ENCODE measurements around the gene COLEC12.
"Not testable (repeated sequence)": the region's sequence is repeated elsewhere in the genome, so short reads cannot be mapped to it uniquely, and the experiment has no call there.

COLEC12 gene

DNA sequence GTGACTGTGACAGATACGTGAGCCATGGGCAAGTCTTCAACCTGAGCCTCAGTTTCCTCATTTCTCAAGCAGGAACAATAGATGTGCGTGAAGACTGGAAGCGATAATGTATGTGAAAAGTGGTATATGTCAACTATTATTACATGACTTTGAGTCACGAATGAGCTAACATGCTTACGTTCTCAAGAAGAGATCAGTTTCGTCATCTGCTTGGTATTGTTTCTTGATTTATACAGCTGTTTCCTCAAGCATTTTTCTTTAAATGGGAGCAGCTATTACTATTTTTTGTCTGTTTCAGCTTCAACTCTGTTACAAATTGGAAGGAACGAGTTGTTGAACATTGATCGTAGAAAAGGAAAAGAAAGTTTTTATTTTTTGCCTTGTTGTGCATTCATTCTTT lies 184.1 kb downstream of the COLEC12 start:
- Histone ChIP-seq H3K27me3 (ENCODE audit: low read depth, low read length) (no peaks in the 10 kb centered on the region), H3K4me2 (ENCODE audit: low read length) (no peak overlapping the region), H3K9me3 (ENCODE audit: insufficient read depth, low read length) (no peaks in the 10 kb centered on the region), H3K27ac (ENCODE audit: low read length) (no peak overlapping the region), H3K79me2 (ENCODE audit: low read length) (no peaks in the 10 kb centered on the region), H3K4me1 (ENCODE audit: low read length) (no peaks in the 10 kb centered on the region), H3K4me3 (ENCODE audit: low read length) (no peak overlapping the region), H4K20me1 (ENCODE audit: insufficient read depth, low read length) (no peaks in the 10 kb centered on the region), H3K9ac (ENCODE audit: low read length) (no peak overlapping the region), H3K36me3 (replicated peaks; ENCODE audit: low read depth, low read length) (no peaks in the 10 kb centered on the region), H2AFZ (ENCODE audit: low read depth, low read length) (no peak overlapping the region)
- no peak for TF ChIP-seq EZH2phosphoT487 (IDR thresholded peaks at IDR 0.05; ENCODE audit: low read depth)
- TF ChIP-seq, protein P1, sequence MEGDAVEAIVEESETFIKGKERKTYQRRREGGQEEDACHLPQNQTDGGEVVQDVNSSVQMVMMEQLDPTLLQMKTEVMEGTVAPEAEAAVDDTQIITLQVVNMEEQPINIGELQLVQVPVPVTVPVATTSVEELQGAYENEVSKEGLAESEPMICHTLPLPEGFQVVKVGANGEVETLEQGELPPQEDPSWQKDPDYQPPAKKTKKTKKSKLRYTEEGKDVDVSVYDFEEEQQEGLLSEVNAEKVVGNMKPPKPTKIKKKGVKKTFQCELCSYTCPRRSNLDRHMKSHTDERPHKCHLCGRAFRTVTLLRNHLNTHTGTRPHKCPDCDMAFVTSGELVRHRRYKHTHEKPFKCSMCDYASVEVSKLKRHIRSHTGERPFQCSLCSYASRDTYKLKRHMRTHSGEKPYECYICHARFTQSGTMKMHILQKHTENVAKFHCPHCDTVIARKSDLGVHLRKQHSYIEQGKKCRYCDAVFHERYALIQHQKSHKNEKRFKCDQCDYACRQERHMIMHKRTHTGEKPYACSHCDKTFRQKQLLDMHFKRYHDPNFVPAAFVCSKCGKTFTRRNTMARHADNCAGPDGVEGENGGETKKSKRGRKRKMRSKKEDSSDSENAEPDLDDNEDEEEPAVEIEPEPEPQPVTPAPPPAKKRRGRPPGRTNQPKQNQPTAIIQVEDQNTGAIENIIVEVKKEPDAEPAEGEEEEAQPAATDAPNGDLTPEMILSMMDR (IDR thresholded peaks at IDR 0.05; ENCODE audit: low read depth, low read length), result no peak

DNA sequence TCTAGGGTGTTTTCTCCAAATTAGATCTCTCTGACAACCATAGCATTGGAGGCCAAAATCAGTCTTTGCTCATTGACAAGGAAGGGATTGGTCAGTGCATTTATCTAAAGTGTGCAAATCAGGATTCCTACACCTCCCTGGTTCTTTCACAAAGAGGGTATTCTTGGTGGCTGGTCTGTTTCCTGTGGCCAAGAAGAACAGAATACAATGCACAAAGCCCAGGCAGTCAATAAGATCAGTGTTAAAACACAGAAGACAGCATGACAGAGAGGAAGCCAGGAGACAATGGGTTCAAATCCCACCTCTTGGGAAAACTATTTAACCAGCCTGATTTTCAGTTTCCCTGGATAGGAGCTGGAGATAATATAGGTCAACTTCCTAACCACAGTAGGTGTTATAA lies 186.6 kb downstream of the COLEC12 start:
- Histone ChIP-seq H3K4me1 (ENCODE audit: low read length) (no peaks in the 10 kb centered on the region), H4K20me1 (ENCODE audit: insufficient read depth, low read length) (no peaks in the 10 kb centered on the region), H3K9me3 (ENCODE audit: insufficient read depth, low read length) (no peaks in the 10 kb centered on the region), H3K4me3 (ENCODE audit: low read length) (no peak overlapping the region), H2AFZ (ENCODE audit: low read depth, low read length) (no peak overlapping the region), H3K27me3 (ENCODE audit: low read depth, low read length) (no peaks in the 10 kb centered on the region), H3K79me2 (ENCODE audit: low read length) (no peaks in the 10 kb centered on the region), H3K9ac (ENCODE audit: low read length) (no peak overlapping the region), H3K36me3 (replicated peaks; ENCODE audit: low read depth, low read length) (no peaks in the 10 kb centered on the region), H3K27ac (ENCODE audit: low read length) (no peak overlapping the region), H3K4me2 (ENCODE audit: low read length) (no peak overlapping the region)
- TF ChIP-seq EZH2phosphoT487 (IDR thresholded peaks at IDR 0.05; ENCODE audit: low read depth), result no peak
- TF ChIP-seq, protein P1 (IDR thresholded peaks at IDR 0.05; ENCODE audit: low read depth, low read length), result no peak

DNA sequence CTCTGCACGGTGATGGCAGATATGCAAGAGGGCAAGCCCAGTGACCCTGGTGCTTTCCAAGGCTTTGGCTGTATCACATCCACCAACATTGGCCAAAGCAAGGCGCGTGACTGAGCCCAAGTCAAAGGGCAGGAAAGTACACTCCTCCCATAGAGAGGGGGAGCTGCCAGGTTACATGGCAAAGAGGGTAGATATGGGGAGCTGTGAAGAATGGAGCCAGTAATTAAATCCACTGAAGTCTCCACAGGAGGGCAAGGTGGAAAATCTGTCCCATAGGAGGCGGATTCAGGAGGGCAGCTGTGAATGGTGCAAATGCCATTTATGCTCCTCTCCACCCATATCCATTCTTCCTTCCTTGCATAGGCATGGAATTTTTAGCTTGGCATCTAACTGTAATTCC lies 188.1 kb downstream of the COLEC12 start:
- Histone ChIP-seq H3K4me2 (ENCODE audit: low read length) (no peak overlapping the region), H3K9me3 (ENCODE audit: insufficient read depth, low read length) (no peaks in the 10 kb centered on the region), H3K4me1 (ENCODE audit: low read length) (no peaks in the 10 kb centered on the region), H3K4me3 (ENCODE audit: low read length) (no peak overlapping the region), H3K9ac (ENCODE audit: low read length) (no peak overlapping the region), H3K27me3 (ENCODE audit: low read depth, low read length) (no peaks in the 10 kb centered on the region), H3K27ac (ENCODE audit: low read length) (no peak overlapping the region), H2AFZ (ENCODE audit: low read depth, low read length) (no peak overlapping the region), H4K20me1 (ENCODE audit: insufficient read depth, low read length) (no peaks in the 10 kb centered on the region), H3K36me3 (replicated peaks; ENCODE audit: low read depth, low read length) (no peaks in the 10 kb centered on the region), H3K79me2 (ENCODE audit: low read length) (no peaks in the 10 kb centered on the region)
- TF ChIP-seq, protein P1 (IDR thresholded peaks at IDR 0.05; ENCODE audit: low read depth, low read length), result no peak
- no peak for TF ChIP-seq EZH2phosphoT487 (IDR thresholded peaks at IDR 0.05; ENCODE audit: low read depth)

DNA sequence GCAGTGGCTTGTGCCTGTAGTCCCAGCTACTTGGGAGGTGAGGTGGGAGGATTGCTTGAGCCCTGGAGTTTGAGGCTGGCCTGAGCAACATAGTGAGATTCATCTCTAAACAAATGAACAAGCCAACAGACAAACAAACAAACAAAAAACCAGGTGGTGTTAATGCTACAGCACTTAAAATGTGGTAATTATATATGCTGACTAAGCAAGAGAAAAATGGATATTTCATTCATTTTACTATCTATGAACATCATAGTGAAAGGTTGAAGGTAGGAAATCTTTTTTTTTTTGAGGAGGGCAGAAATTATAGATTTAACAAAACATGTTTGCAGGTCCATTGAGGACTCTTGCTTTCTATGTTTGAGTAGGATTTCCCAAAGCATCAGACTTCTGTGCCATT lies 190.5 kb downstream of the COLEC12 start:
- no peak overlapping the region for H3K4me2 ChIP-seq (ENCODE audit: low read length)
- no peaks in the 10 kb centered on the region for H3K79me2 ChIP-seq (ENCODE audit: low read length)
- TF ChIP-seq EZH2phosphoT487 (IDR thresholded peaks at IDR 0.05; ENCODE audit: low read depth), result no peak
- TF ChIP-seq, protein P1 (IDR thresholded peaks at IDR 0.05; ENCODE audit: low read depth, low read length), result no peak
- H3K4me3 ChIP-seq (ENCODE audit: low read length), result no peak overlapping the region
- H3K27ac ChIP-seq (ENCODE audit: low read length), result no peak overlapping the region
- peaks cover 3% of the 10 kb centered on the region; the same call in 1 of the 2 replicates for H3K27me3 ChIP-seq (ENCODE audit: low read depth, low read length)
- H3K9me3 ChIP-seq (ENCODE audit: insufficient read depth, low read length), result no peaks in the 10 kb centered on the region
- H2AFZ ChIP-seq (ENCODE audit: low read depth, low read length), result no peak overlapping the region
- H3K9ac ChIP-seq (ENCODE audit: low read length), result no peak overlapping the region
- H3K4me1 ChIP-seq (ENCODE audit: low read length), result no peaks in the 10 kb centered on the region
- H4K20me1 ChIP-seq (ENCODE audit: insufficient read depth, low read length), result no peaks in the 10 kb centered on the region
- no peaks in the 10 kb centered on the region for H3K36me3 ChIP-seq (replicated peaks; ENCODE audit: low read depth, low read length)

DNA sequence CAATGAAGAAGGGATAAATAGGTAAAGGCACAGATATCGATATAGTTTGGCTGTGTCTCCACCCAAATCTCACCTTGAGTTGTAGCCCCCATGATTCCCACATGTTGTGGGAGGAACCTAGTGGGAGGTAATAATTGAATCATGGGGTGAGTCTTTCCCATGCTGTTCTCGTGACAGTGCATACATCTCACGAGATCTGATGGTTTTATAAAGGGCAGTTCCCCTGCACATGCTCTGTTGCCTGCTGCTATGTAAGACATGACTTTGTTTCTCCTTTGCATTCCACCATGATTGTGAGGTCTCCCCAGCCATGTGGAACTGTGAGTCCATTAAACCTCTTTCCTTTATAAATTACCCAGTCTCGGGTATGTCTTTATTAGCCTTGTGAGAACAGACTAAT lies 192.4 kb downstream of the COLEC12 start:
- H3K4me3 ChIP-seq (ENCODE audit: low read length); H3K36me3 ChIP-seq (replicated peaks; ENCODE audit: low read depth, low read length); H3K9ac ChIP-seq (ENCODE audit: low read length); H2AFZ ChIP-seq (ENCODE audit: low read depth, low read length); H3K27me3 ChIP-seq (ENCODE audit: low read depth, low read length); H3K9me3 ChIP-seq (ENCODE audit: insufficient read depth, low read length); H3K79me2 ChIP-seq (ENCODE audit: low read length); H3K4me1 ChIP-seq (ENCODE audit: low read length); H4K20me1 ChIP-seq (ENCODE audit: insufficient read depth, low read length); H3K4me2 ChIP-seq (ENCODE audit: low read length); H3K27ac ChIP-seq (ENCODE audit: low read length): not testable (repeated sequence)

All from OCI-LY3 (cell line).